ENCODE results near the gene CPEB3.

DNA sequence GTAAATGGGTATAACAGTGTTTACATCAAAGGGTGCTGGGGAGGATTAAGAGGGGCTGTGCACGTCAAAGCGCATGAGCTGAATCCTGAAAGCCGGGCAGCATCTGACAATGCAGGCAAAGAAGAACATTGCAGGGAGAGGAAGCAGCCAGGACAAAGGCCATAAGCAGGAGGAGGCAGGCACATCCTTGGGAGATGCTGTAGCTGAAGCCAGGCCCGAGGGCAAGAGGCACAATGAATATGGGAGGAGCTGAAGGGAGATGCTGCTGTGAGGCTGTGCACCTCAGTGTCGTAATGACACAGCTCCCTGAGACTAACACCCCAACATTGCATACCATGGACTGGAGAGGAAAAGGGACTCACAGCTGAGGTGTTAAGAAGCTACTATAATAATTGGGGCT is 238.1 kb downstream of the CPEB3 start:
- TF ChIP-seq, protein P1, sequence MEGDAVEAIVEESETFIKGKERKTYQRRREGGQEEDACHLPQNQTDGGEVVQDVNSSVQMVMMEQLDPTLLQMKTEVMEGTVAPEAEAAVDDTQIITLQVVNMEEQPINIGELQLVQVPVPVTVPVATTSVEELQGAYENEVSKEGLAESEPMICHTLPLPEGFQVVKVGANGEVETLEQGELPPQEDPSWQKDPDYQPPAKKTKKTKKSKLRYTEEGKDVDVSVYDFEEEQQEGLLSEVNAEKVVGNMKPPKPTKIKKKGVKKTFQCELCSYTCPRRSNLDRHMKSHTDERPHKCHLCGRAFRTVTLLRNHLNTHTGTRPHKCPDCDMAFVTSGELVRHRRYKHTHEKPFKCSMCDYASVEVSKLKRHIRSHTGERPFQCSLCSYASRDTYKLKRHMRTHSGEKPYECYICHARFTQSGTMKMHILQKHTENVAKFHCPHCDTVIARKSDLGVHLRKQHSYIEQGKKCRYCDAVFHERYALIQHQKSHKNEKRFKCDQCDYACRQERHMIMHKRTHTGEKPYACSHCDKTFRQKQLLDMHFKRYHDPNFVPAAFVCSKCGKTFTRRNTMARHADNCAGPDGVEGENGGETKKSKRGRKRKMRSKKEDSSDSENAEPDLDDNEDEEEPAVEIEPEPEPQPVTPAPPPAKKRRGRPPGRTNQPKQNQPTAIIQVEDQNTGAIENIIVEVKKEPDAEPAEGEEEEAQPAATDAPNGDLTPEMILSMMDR (IDR thresholded peaks at IDR 0.05), result no peak
- no peak for TF ChIP-seq REST (IDR thresholded peaks at IDR 0.05; ENCODE audit: insufficient read depth in 1 of 2, low read depth in 2 of 2, low read length in 1 of 2)
